Spleen (tissue), 7 donors: ENCODE results near the gene CIB4.

Experiments
- POLR2A ChIP-seq, 3 donors: fragments of 450-650 bp; IDR thresholded peaks; one replicate each; pipeline ENCODE4 v1.5.1; 2017; ENCODE audit warnings: antibody characterized with exemption in 3 of 3, mild to moderate bottlenecking in 1 of 3
- POLR2AphosphoS5 ChIP-seq, 3 donors: sonication (generic); formaldehyde crosslinking; IDR thresholded peaks; one replicate each; pipeline ENCODE4 v1.5.1; 2017; ENCODE audit warnings: antibody characterized with exemption in 3 of 3
- TF ChIP-seq, protein P1 (sequence below), 11 experiments: fragments of 200-600 bp in 7 of 11; fragments of 450-650 bp in 4 of 11; sonication (generic) in 4 of 11; IDR thresholded peaks in 8 of 11; conservative IDR thresholded peaks in 3 of 11; 1 replicate in 7 of 11; 2 replicates in 4 of 11; pipeline versions ENCODE4 v1.4.0 to v1.8.0; 2016 to 2021; ENCODE audit warnings: antibody characterized with exemption in 11 of 11, inconsistent platforms in 4 of 11, mild to moderate bottlenecking in 1 of 11
- donor health status: DM: no; HTN: no; CAD: no; lungs with moderate emphysema.
- donor health status: DM: no; HTN: no; CAD: no.
- donor health status: DM: no; HTN: no; CAD: no.

DNA sequence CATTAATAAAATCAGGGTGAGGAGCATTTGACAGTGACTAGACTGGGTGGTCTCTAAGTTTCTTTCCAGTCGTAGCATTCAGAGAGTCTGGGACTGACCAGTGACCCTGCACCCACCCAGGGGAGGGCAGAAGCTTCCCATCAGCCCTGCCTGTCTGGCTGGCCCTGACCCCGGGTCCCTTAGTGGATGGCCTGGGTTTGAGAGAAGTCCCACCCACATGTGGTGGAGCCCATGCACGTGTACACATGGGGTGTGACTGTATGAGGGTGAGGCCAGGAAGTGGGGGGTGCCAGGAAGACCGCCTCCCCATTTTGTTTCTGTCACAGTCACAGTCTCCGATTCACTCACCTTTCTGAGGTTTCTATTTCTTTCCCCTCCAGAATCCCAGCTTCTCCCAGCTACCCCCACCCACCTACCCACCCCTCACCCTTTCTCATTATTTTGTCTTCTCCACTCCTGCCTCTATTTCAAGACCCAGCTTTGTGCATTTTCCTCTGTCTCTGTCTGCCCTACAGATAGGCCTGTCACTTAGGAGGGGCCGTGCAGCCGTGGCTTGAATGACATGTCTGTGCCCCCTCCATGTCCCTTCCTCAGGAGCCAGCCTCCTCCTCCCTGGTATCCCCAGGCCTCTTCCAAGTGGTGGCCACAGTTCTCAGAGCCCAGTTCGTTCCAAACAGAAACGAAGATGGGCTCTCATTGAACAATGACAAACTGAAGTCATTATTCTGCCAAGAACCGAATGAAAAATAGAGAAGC is 13.6 kb downstream of the CIB4 start:
- TF ChIP-seq, protein P1, sequence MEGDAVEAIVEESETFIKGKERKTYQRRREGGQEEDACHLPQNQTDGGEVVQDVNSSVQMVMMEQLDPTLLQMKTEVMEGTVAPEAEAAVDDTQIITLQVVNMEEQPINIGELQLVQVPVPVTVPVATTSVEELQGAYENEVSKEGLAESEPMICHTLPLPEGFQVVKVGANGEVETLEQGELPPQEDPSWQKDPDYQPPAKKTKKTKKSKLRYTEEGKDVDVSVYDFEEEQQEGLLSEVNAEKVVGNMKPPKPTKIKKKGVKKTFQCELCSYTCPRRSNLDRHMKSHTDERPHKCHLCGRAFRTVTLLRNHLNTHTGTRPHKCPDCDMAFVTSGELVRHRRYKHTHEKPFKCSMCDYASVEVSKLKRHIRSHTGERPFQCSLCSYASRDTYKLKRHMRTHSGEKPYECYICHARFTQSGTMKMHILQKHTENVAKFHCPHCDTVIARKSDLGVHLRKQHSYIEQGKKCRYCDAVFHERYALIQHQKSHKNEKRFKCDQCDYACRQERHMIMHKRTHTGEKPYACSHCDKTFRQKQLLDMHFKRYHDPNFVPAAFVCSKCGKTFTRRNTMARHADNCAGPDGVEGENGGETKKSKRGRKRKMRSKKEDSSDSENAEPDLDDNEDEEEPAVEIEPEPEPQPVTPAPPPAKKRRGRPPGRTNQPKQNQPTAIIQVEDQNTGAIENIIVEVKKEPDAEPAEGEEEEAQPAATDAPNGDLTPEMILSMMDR (IDR thresholded peaks at IDR 0.05 in 8 of 11, conservative IDR thresholded peaks at IDR 0.05 in 3 of 11) = no peak
- no peak for TF ChIP-seq POLR2AphosphoS5 (IDR thresholded peaks at IDR 0.05)
- no peak for TF ChIP-seq POLR2A (IDR thresholded peaks at IDR 0.05)
